A549 treated with AZD2906 at 1 μM for 4 hours (cell line): ENCODE results near the gene CDC42EP3. TPM values are rescaled to one million over a fixed set of nuclear protein-coding genes. Genes with fewer than 3 reads are reported as not detected.

Experiments
- total RNA-seq: library from RNA; stranded (reverse); fragments of 200-300 nt; extraction: Qiagen RNA extraction; gene quantifications from 5 replicates; pipeline ENCODE4 v1.2.3, GENCODE V29; 2022

CDC42EP3 gene
- total RNA-seq, result 94.8 to 103 TPM (median 99.4 TPM) in 5 replicates

GRCh38 chr2:37671009-37671815 lies at the start of gene CDC42EP3:
CDC42EP3 (minus strand) TSS chr2:37671642; CDS start chr2:37646587, 25,055 bp downstream.

